Measurements from ENCODE around the gene HES7. TPM values are rescaled to one million over a fixed set of nuclear protein-coding genes. Genes with fewer than 3 reads are reported as not detected.
"Not testable (repeated sequence)": the region's sequence is repeated elsewhere in the genome, so short reads cannot be mapped to it uniquely, and the experiment has no call there.

The HES7 gene
- total and polyA plus RNA-seq, 3 donors from 2014 or later: 0.25 to 0.31 TPM; not detected in 1

- WGBS, 2 donors: 23 to 33% methylated on average over 7 to 10 of the region's 10 CpGs
- intact Hi-C loops (cut with DNase I; ENCODE audit: low total_unique reads): no loop called here
- Histone ChIP-seq H3K9me3 (no peaks in the 10 kb centered on the region), H3K27me3 (no peaks in the 10 kb centered on the region), H3K36me3 (ENCODE audit: low read depth, missing control alignments) (no peaks in the 10 kb centered on the region), H3K4me3 (peak overlapping the region in 1 of 2 donors; percentile 32), H3K4me1 (peaks cover 7% of the 10 kb centered on the region), H3K27ac (no peak overlapping the region)
- no peak for TF ChIP-seq POLR2A (IDR thresholded peaks at IDR 0.05)
- TF ChIP-seq, protein P1, sequence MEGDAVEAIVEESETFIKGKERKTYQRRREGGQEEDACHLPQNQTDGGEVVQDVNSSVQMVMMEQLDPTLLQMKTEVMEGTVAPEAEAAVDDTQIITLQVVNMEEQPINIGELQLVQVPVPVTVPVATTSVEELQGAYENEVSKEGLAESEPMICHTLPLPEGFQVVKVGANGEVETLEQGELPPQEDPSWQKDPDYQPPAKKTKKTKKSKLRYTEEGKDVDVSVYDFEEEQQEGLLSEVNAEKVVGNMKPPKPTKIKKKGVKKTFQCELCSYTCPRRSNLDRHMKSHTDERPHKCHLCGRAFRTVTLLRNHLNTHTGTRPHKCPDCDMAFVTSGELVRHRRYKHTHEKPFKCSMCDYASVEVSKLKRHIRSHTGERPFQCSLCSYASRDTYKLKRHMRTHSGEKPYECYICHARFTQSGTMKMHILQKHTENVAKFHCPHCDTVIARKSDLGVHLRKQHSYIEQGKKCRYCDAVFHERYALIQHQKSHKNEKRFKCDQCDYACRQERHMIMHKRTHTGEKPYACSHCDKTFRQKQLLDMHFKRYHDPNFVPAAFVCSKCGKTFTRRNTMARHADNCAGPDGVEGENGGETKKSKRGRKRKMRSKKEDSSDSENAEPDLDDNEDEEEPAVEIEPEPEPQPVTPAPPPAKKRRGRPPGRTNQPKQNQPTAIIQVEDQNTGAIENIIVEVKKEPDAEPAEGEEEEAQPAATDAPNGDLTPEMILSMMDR (IDR thresholded peaks at IDR 0.05): no peak
- DNase-seq: no peak
Observed at GRCh38 chr17:8110456-8110804, 13.5 kb downstream of the HES7 start.

- intact Hi-C loops (cut with DNase I; ENCODE audit: low total_unique reads): no loop called here
- 0 to 8% methylated on average over 5 to 63 of the region's 63 CpGs for WGBS, 2 donors
- DNase-seq: peak; percentile 75
- H3K4me1 ChIP-seq: peaks cover 7% of the 10 kb centered on the region
- no peaks in the 10 kb centered on the region for H3K27me3 ChIP-seq
- TF ChIP-seq, protein P1 (IDR thresholded peaks at IDR 0.05): peak in 2 of 3 experiments; percentile 62 to 67
- TF ChIP-seq POLR2A (IDR thresholded peaks at IDR 0.05): no peak
- no peaks in the 10 kb centered on the region for H3K36me3 ChIP-seq (ENCODE audit: low read depth, missing control alignments)
- H3K27ac ChIP-seq: no peak overlapping the region
- H3K4me3 ChIP-seq: peak overlapping the region; percentile 18 to 32
- no peaks in the 10 kb centered on the region for H3K9me3 ChIP-seq
Observed at GRCh38 chr17:8109661-8110455, 14.0 kb downstream of the HES7 start.

- DNase-seq: no peak
- peak overlapping the region in 1 of 2 donors; percentile 32 for H3K4me3 ChIP-seq
- no peaks in the 10 kb centered on the region for H3K27me3 ChIP-seq
- WGBS, 2 donors: 35 to 64% methylated on average over 16 to 30 of the region's 33 CpGs
- H3K27ac ChIP-seq: no peak overlapping the region
- H3K9me3 ChIP-seq: no peaks in the 10 kb centered on the region
- H3K36me3 ChIP-seq (ENCODE audit: low read depth, missing control alignments): no peaks in the 10 kb centered on the region
- TF ChIP-seq, protein P1 (IDR thresholded peaks at IDR 0.05): no peak
- TF ChIP-seq POLR2A (IDR thresholded peaks at IDR 0.05): no peak
- peaks cover 7% of the 10 kb centered on the region for H3K4me1 ChIP-seq
- intact Hi-C loops (cut with DNase I; ENCODE audit: low total_unique reads): no loop called here
Observed at GRCh38 chr17:8108972-8109660, 14.8 kb downstream of the HES7 start.

DNA sequence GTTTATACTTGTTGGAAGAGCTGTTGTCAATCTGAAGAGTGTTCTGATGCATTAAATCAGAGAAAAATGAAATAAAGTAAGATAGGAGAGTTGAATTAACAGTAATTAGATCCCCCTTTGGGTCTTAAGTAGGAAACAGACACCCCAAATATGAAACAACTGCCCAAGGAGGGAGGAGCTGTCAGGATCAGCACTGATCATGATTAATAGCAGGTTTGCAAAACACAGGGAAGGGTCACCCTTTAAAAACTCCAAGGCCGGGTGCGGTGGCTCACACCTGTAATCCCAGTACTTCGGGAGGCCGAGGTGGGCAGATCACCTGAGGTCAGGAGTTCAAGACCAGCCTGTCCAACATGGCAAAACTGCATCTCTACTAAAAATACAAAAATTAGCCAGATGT is 16.9 kb downstream of the HES7 start:
- not testable (repeated sequence) for H3K27ac ChIP-seq, H3K9me3 ChIP-seq, H3K27me3 ChIP-seq

GRCh38 chr17:8105957-8106398 is 17.9 kb downstream of the HES7 start:
- Histone ChIP-seq H3K27me3 (no peaks in the 10 kb centered on the region), H3K4me3 (no peak overlapping the region), H3K36me3 (ENCODE audit: low read depth, missing control alignments) (no peaks in the 10 kb centered on the region), H3K9me3 (no peaks in the 10 kb centered on the region), H3K4me1 (peaks cover 7% of the 10 kb centered on the region), H3K27ac (no peak overlapping the region)
- no peak for DNase-seq
- TF ChIP-seq POLR2A (IDR thresholded peaks at IDR 0.05): no peak
- TF ChIP-seq, protein P1 (IDR thresholded peaks at IDR 0.05): no peak
- 54 to 58% methylated on average over 5 of the region's 5 CpGs for WGBS, 2 donors
- intact Hi-C loops (cut with DNase I; ENCODE audit: low total_unique reads): no loop called here

More for the DNA sequence above, 16.9 kb downstream of the HES7 start:
- H3K4me1 ChIP-seq; H3K4me3 ChIP-seq; intact Hi-C loops (cut with DNase I; ENCODE audit: low total_unique reads); H3K36me3 ChIP-seq (ENCODE audit: low read depth, missing control alignments); DNase-seq: not testable (repeated sequence)
- 77 to 83% methylated on average over 4 of the region's 4 CpGs for WGBS, 2 donors
